ENCODE measurements around the gene PRR20G. TPM values are rescaled to one million over a fixed set of nuclear protein-coding genes. Genes with fewer than 3 reads are reported as not detected.

PRR20G gene
- total and polyA plus RNA-seq, 2 experiments from 2014 or later, result 0.39 TPM; not detected in 1

DNA sequence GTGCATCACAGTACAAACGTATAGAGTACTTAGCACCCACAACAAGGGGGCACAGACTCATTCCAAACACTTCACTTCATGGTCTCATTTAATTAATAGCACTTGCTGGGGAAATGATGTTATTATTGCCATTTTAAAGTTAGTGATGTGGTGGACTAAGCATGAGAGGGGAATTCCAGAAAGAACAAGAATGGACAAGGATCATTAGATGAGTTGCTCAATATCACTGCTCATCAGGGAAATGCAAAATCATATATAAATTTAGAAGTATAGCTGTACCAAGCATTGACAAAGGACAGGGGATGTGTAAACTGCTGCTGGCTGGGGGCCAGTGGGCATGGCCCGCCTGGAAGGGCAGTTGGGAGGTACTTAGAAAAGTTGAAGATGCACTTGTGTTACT is 14.6 kb downstream of the PRR20G start:
- Mint-ChIP-seq H3K36me3 (ENCODE audit: low read depth) (peaks cover 17% of the 10 kb centered on the region; the same call in 2 of the 3 replicates), H3K4me1 (no peaks in the 10 kb centered on the region; the same call in 2 of the 3 replicates), H3K27ac (no peak overlapping the region), H3K27me3 (ENCODE audit: insufficient read depth, low read depth, poor library complexity) (peaks cover 1% of the 10 kb centered on the region), H3K9me3 (peaks cover 82% of the 10 kb centered on the region), H3K4me3 (no peak overlapping the region)
- Histone ChIP-seq H4K20me1 (replicated peaks; ENCODE audit: insufficient read depth) (no peaks in the 10 kb centered on the region), H3K36me3 (ENCODE audit: insufficient read depth) (no peaks in the 10 kb centered on the region), H3F3A (replicated peaks; ENCODE audit: low read depth) (no peaks in the 10 kb centered on the region), H3K4me3 (no peak overlapping the region), H2AFZ (no peak overlapping the region), H3K4me2 (no peak overlapping the region), H3K27me3 (ENCODE audit: insufficient read depth) (no peaks in the 10 kb centered on the region), H3K4me1 (ENCODE audit: insufficient read depth) (no peaks in the 10 kb centered on the region), H3K79me2 (replicated peaks; ENCODE audit: insufficient read depth) (no peaks in the 10 kb centered on the region), H3K27ac (ENCODE audit: low read depth) (no peak overlapping the region), H3K9me2 (ENCODE audit: insufficient read depth) (no peaks in the 10 kb centered on the region)
- TF ChIP-seq JUNB (IDR thresholded peaks at IDR 0.05; ENCODE audit: unreplicated experiment) (no peak), EZH2 (IDR thresholded peaks at IDR 0.05; ENCODE audit: low read depth, unreplicated experiment) (no peak), POLR2AphosphoS5 (IDR thresholded peaks at IDR 0.05; ENCODE audit: low read depth) (no peak), STAT1 (IDR thresholded peaks at IDR 0.05; ENCODE audit: unreplicated experiment) (no peak), NANOG (IDR thresholded peaks at IDR 0.05; ENCODE audit: borderline replicate concordance) (no peak), CREB1 (CRISPR knock-in tag; IDR thresholded peaks at IDR 0.05; ENCODE audit: low read depth) (no peak), ZNF331 (CRISPR knock-in tag; IDR thresholded peaks at IDR 0.05; ENCODE audit: low read depth) (no peak), EZH2phosphoT487 (IDR thresholded peaks at IDR 0.05; ENCODE audit: unreplicated experiment) (no peak), ZNF114 (CRISPR knock-in tag; IDR thresholded peaks at IDR 0.05) (no peak)
- TF ChIP-seq, protein P1, sequence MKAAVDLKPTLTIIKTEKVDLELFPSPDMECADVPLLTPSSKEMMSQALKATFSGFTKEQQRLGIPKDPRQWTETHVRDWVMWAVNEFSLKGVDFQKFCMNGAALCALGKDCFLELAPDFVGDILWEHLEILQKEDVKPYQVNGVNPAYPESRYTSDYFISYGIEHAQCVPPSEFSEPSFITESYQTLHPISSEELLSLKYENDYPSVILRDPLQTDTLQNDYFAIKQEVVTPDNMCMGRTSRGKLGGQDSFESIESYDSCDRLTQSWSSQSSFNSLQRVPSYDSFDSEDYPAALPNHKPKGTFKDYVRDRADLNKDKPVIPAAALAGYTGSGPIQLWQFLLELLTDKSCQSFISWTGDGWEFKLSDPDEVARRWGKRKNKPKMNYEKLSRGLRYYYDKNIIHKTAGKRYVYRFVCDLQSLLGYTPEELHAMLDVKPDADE (IDR thresholded peaks at IDR 0.05), result no peak
- TF ChIP-seq, protein P2, sequence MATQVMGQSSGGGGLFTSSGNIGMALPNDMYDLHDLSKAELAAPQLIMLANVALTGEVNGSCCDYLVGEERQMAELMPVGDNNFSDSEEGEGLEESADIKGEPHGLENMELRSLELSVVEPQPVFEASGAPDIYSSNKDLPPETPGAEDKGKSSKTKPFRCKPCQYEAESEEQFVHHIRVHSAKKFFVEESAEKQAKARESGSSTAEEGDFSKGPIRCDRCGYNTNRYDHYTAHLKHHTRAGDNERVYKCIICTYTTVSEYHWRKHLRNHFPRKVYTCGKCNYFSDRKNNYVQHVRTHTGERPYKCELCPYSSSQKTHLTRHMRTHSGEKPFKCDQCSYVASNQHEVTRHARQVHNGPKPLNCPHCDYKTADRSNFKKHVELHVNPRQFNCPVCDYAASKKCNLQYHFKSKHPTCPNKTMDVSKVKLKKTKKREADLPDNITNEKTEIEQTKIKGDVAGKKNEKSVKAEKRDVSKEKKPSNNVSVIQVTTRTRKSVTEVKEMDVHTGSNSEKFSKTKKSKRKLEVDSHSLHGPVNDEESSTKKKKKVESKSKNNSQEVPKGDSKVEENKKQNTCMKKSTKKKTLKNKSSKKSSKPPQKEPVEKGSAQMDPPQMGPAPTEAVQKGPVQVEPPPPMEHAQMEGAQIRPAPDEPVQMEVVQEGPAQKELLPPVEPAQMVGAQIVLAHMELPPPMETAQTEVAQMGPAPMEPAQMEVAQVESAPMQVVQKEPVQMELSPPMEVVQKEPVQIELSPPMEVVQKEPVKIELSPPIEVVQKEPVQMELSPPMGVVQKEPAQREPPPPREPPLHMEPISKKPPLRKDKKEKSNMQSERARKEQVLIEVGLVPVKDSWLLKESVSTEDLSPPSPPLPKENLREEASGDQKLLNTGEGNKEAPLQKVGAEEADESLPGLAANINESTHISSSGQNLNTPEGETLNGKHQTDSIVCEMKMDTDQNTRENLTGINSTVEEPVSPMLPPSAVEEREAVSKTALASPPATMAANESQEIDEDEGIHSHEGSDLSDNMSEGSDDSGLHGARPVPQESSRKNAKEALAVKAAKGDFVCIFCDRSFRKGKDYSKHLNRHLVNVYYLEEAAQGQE (IDR thresholded peaks at IDR 0.05; ENCODE audit: unreplicated experiment), result no peak
- TF ChIP-seq, protein P3, sequence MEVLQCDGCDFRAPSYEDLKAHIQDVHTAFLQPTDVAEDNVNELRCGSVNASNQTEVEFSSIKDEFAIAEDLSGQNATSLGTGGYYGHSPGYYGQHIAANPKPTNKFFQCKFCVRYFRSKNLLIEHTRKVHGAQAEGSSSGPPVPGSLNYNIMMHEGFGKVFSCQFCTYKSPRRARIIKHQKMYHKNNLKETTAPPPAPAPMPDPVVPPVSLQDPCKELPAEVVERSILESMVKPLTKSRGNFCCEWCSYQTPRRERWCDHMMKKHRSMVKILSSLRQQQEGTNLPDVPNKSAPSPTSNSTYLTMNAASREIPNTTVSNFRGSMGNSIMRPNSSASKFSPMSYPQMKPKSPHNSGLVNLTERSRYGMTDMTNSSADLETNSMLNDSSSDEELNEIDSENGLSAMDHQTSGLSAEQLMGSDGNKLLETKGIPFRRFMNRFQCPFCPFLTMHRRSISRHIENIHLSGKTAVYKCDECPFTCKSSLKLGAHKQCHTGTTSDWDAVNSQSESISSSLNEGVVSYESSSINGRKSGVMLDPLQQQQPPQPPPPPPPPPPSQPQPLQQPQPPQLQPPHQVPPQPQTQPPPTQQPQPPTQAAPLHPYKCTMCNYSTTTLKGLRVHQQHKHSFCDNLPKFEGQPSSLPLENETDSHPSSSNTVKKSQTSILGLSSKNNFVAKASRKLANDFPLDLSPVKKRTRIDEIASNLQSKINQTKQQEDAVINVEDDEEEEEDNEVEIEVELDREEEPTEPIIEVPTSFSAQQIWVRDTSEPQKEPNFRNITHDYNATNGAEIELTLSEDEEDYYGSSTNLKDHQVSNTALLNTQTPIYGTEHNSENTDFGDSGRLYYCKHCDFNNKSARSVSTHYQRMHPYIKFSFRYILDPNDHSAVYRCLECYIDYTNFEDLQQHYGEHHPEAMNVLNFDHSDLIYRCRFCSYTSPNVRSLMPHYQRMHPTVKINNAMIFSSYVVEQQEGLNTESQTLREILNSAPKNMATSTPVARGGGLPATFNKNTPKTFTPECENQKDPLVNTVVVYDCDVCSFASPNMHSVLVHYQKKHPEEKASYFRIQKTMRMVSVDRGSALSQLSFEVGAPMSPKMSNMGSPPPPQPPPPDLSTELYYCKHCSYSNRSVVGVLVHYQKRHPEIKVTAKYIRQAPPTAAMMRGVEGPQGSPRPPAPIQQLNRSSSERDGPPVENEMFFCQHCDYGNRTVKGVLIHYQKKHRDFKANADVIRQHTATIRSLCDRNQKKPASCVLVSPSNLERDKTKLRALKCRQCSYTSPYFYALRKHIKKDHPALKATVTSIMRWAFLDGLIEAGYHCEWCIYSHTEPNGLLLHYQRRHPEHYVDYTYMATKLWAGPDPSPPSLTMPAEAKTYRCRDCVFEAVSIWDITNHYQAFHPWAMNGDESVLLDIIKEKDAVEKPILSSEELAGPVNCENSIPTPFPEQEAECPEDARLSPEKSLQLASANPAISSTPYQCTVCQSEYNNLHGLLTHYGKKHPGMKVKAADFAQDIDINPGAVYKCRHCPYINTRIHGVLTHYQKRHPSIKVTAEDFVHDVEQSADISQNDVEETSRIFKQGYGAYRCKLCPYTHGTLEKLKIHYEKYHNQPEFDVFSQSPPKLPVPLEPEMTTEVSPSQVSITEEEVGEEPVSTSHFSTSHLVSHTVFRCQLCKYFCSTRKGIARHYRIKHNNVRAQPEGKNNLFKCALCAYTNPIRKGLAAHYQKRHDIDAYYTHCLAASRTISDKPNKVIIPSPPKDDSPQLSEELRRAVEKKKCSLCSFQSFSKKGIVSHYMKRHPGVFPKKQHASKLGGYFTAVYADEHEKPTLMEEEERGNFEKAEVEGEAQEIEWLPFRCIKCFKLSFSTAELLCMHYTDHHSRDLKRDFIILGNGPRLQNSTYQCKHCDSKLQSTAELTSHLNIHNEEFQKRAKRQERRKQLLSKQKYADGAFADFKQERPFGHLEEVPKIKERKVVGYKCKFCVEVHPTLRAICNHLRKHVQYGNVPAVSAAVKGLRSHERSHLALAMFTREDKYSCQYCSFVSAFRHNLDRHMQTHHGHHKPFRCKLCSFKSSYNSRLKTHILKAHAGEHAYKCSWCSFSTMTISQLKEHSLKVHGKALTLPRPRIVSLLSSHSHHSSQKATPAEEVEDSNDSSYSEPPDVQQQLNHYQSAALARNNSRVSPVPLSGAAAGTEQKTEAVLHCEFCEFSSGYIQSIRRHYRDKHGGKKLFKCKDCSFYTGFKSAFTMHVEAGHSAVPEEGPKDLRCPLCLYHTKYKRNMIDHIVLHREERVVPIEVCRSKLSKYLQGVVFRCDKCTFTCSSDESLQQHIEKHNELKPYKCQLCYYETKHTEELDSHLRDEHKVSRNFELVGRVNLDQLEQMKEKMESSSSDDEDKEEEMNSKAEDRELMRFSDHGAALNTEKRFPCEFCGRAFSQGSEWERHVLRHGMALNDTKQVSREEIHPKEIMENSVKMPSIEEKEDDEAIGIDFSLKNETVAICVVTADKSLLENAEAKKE (CRISPR knock-in tag; IDR thresholded peaks at IDR 0.05), result no peak
- DNase-seq (ENCODE audit: low spot score) (no peak), ATAC-seq (no peak)

All from GM23338 (cell line).